ELR (cell line): ENCODE results near the gene NCKAP1.
"Not testable (repeated sequence)": the region's sequence is repeated elsewhere in the genome, so short reads cannot be mapped to it uniquely, and the experiment has no call there.

Experiments used
- DNase-seq: peaks from one replicate; pipeline ENCODE4 v3.0.0-alpha.2; 2015; ENCODE audit warnings: low read depth

NCKAP1 gene

DNA sequence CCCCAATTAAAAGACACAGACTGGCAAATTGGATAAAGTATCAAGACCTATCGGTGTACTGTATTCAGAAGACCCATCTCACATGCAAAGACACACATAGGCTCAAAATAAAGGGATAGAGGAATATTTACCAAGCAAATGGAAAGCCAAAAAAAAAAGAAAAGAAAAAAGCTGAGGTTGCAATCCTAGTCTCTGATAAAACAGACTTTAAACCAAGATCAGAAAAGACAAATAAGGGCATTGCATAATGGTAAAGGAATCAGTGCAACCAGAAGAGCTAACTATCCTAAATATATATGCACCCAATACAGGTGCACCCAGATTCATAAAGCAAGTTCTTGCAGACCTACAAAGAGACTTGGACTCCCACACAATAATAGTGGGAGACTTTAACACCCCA is 161.6 kb downstream of the NCKAP1 start:
- DNase-seq, result not testable (repeated sequence)

DNA sequence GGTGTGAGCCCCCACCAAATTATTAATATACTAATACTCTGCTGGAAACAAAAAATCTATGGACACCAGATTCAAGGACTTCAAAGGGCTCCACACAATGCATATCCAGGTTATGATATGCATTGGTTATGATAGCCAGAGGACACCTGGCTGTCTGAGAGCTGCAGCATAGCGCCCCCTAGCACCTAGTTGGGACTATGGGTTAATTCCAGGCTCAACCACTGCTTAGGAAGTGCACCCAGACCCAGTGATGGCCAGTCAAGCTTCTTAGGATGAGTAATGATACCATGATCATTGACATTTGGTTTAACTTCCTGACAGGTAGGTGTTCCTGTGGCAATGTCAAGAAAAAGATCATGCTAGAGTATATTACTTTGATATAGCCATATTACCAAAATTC is 168.0 kb downstream of the NCKAP1 start:
- peak; percentile 56 for DNase-seq

DNA sequence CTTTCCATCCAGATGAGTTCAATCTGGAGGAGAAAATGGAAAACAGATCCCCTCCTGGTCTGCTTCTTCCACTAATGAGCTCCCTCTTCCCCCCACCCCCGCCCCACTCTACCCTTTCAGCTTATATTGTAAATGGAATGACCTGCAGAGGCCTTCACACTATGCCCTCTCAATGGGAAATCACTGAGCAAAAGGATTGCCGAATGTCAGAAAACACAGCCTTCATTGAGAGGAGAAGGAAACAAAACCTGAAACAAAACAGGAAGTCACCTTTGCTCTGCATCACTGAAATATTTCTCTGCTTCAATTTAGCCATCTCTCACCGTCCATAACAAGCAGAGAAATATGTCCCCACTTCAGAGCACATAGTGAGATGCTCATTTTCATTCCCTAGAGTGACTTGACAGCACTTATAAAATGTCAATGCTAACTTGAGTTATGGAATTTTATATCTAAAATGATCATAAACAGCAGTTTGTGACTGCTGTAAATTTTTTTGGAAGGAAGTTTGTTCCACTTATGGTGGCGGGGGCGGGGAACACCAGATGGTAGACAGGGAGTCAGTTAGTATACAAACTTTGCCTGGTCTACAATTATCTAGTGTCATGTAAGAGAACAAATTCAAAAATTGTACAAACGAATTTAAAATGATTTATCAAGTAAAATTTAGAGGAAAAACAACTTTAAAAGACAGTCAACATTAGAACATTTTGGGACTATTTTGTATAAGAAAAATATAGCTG is 170.0 kb downstream of the NCKAP1 start:
- DNase-seq, result no peak

DNA sequence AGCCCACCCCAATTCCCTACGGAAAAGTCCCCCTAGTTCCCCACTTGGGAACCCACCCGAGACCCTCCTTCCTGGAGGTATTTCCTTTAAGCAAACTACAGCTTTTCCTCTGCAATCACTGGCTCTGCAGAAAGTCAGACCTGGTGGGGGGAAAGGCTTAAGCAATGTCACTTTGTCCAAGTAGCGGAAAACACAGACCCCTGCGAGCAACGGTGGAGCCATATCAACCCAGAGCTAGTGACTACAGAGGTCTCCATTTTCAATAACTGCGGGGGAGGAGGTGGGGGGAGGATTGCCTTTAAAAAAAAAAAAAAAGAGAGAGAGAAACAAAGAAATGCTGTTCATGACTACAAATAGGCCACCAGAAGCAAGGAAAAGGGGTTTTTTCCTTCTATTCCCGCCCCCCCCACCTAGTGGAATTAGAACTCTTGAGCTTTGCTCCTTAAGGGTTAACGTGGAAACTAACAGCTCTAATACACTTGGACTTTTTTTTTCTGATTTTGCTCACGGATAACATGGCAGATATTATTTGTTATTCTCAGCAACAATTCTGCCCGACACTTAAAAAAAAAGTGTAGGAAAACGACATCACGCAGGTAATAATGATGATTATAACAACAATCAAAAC is 170.7 kb downstream of the NCKAP1 start:
- no peak for DNase-seq

DNA sequence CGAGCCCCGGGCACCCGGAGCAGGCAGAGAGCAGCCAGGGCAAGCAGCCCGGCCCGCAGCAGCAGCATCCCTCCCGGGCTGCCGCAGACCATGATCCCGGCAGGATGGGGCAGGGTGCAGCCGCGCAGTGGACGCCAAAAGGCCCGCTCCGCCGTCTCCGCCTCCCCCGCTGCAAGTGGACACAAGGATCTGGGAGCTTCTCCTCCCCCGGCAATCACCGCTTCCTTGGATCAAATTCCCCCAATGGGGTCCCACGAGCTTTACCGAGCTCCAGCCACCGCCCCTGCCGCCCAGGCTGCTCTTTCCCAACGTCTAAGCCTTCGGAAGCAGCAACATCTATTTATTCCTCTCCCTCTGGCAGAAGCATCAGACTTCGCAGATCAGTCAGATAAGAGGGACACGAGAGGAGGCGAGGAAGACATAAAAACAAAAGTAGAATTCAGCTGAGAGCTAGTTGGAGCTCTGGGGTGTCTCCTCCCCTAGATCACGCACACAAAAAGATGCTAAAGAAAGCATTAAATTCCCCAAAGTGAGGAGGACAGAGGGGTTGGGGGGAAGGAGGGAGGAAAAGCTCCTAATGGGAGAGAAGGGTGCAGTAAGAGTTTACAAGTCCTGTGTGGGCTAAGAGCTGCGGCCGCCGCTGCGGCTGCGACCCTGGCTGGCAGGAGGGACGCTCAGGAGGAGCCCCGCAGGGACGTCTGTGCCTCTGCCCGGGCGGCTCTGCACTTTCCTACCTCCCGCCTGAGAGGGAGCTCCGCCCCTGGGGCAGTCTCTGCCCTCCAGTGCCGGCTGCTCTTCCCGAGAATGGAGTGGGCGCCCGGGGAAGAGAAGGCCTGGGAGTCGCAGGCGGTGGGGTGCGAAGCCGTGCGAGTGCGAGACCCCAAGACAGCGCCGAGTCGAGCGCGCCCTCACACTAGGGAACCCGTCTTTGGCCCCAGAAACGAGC is 171.5 kb downstream of the NCKAP1 start, which contains the start of gene FRZB:
Gene FRZB, minus strand, starts transcription at position 177 of the 946 bp plus-strand sequence. Its CDS starts 85 bp downstream, at position 92.
- DNase-seq, result peak; percentile 80

DNA sequence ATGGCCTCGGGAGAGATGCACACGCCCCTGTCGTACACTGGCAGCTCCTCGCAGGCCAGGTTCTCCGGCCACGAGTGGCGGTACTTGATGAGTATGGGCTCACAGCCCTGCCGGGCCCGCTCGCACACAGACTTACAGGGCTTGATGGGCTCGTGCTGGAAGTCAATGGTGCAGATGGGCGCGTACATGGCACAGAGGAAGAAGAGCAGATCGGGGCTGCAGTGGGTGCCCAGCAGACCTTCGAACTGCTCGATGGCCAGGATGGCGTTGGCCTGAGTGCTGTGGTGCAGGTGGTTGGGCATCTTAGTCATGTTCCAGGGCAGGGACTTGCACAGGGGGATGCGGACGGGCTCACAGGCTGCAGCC is 172.2 kb downstream of the NCKAP1 start:
- DNase-seq, result no peak

DNA sequence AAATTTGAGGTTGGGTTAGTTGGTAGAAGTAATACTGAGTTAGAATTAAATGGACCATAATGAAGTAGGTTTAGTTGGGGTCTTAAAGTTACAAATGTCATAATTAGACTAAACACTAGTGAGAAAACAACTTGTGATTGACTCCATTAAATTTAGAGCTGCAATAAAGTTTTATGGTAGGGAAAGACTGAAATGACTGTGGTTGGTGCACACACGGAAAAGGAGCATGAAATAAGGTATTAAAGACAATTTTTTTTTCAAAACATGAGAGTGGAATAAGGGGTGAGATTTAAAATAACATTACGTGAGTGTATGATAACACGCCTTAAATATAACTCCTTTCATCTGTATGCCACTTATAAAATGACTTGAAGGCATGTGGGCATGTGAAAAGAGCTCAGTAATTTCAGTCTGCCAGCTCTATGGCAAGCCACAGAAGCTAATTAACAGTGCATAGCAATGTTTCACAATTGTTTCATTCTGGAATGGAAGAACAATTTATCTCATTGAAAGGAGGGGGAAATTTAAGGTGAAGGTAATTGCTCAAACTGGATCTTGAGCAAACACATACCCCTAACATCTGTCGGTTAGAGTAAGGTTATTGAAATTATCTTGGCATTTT is 173.2 kb downstream of the NCKAP1 start:
- no peak for DNase-seq

DNA sequence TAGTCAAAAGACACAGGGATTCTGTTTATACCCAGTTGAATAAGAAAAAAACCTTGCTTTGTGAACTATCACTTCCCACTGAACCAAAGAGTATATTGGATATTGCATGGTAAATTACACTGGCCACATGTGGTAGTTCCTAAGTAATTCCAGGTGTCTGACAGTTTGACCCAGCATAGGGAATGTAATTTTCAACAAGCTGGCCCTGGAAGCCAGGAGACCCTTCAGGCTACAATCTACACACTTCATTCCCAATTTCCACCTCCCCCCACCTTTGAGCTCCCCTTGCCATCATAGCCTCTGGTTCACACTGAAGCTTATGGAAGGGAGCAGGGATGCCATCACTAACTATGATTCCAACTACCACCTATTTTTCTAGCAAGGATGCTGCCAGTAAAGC is 174.6 kb downstream of the NCKAP1 start:
- DNase-seq, result no peak

DNA sequence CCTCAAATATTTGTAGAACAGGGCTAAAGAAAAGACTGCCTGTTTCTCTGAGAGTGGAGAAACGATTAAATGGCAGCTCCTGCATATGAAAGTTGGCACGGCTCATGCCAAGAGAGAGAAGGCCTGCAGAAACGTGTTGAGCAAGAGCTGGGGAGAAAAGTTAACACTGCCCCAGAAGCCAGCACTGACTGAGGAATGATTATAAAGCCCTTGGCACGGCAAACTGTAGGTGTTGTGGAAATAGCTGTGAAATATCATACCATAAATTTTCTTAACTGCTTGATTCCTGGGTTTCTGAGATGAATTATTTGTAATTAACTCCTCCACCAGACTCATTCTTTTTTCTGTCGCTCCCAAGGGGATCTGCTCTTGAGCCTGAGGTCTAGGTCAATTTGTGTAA is 176.2 kb downstream of the NCKAP1 start:
- DNase-seq, result no peak

DNA sequence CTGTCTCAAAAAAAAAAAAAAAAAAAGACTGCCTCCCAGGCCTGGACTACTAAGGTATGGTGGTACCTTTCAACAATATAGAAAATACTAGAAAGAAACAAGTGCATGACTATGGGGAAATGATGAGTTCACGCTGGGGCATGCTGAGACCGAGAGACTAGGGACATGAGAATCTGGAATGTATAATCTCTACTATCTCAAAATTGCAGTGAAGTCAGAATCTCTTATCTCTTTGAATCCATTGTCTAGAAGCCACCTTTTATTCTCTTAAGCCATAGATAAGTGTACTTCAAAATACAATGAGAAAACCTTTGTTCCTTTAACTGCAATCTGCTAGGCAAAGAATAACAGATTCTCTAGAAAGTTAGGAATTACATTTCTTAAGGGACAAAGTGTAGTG is 177.4 kb downstream of the NCKAP1 start:
- DNase-seq, result no peak
